ENCODE results near the gene TMEM14C. TPM values are rescaled to one million over a fixed set of nuclear protein-coding genes. Genes with fewer than 3 reads are reported as not detected.

Gene TMEM14C
- total and polyA plus RNA-seq, 2 experiments from 2014 or later = 123 to 232 TPM

DNA sequence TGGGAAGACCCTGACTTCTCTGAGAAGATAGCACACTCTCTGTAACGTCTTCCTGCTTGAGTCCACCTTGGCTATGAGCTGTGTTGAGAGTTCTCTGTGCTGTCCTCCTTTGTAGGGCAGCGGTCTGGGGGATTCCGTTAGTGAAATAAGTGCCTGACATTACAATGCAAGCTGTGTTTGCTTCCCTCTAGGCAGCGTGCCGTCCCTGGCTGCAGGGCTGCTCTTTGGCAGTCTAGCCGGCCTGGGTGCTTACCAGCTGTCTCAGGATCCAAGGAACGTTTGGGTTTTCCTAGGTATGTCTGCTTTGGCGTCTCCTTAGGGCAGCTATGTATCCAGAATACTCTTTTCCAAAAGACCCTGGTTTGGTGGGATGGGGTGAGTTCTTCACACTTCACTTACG is 2.8 kb downstream of the TMEM14C start:
- Histone ChIP-seq H3K4me1 (ENCODE audit: insufficient read depth) (peaks cover 19% of the 10 kb centered on the region), H3K36me3 (ENCODE audit: insufficient read depth) (peaks cover 7% of the 10 kb centered on the region; the same call in 1 of the 2 replicates), H3K9me2 (ENCODE audit: insufficient read depth) (no peaks in the 10 kb centered on the region), H3K4me3 (no peak overlapping the region), H4K20me1 (replicated peaks; ENCODE audit: insufficient read depth) (no peaks in the 10 kb centered on the region), H3K27ac (ENCODE audit: low read depth) (no peak overlapping the region), H3K4me2 (no peak overlapping the region), H2AFZ (no peak overlapping the region), H3K27me3 (ENCODE audit: insufficient read depth) (no peaks in the 10 kb centered on the region), H3K79me2 (replicated peaks; ENCODE audit: insufficient read depth) (peaks cover 29% of the 10 kb centered on the region), H3F3A (replicated peaks; ENCODE audit: low read depth) (peaks cover 23% of the 10 kb centered on the region)
- no peak for ATAC-seq
- H3K4me3 Mint-ChIP-seq = no peak overlapping the region
- DNase-seq (ENCODE audit: low spot score) = no peak
- peaks cover 8% of the 10 kb centered on the region for H3K27me3 Mint-ChIP-seq (ENCODE audit: insufficient read depth, low read depth, poor library complexity)
- TF ChIP-seq CREB1 (CRISPR knock-in tag; IDR thresholded peaks at IDR 0.05; ENCODE audit: low read depth) (no peak), CTCF (conservative IDR thresholded peaks at IDR 0.05; ENCODE audit: low read depth in 2 of 2) (no peak), EZH2phosphoT487 (IDR thresholded peaks at IDR 0.05; ENCODE audit: unreplicated experiment) (no peak), ZNF331 (CRISPR knock-in tag; IDR thresholded peaks at IDR 0.05; ENCODE audit: low read depth) (no peak), NANOG (IDR thresholded peaks at IDR 0.05; ENCODE audit: borderline replicate concordance) (no peak), REST (IDR thresholded peaks at IDR 0.05; ENCODE audit: unreplicated experiment) (no peak), ZNF462 (CRISPR knock-in tag; IDR thresholded peaks at IDR 0.05) (no peak), ETS1 (IDR thresholded peaks at IDR 0.05) (no peak), EZH2 (IDR thresholded peaks at IDR 0.05; ENCODE audit: low read depth, unreplicated experiment) (no peak), STAT1 (IDR thresholded peaks at IDR 0.05; ENCODE audit: unreplicated experiment) (no peak), POLR2AphosphoS5 (IDR thresholded peaks at IDR 0.05; ENCODE audit: low read depth) (no peak)
- H3K9me3 Mint-ChIP-seq = peaks cover 10% of the 10 kb centered on the region; the same call in 1 of the 3 replicates
- peaks cover 60% of the 10 kb centered on the region for H3K36me3 Mint-ChIP-seq (ENCODE audit: low read depth)
- H3K4me1 Mint-ChIP-seq = peaks cover 26% of the 10 kb centered on the region
- H3K27ac Mint-ChIP-seq = no peak overlapping the region; the same call in 1 of the 2 replicates

Data from GM23338 (cell line).